Duodenal mucosa (tissue), 2 donors: ENCODE data around the gene CAPN13.

Experiments used
- H3K27ac ChIP-seq: one replicate; pipeline ENCODE4 v1.7.0; 2013; ENCODE audit warnings: low read depth, low read length
- H3K27me3 ChIP-seq, 2 donors: one replicate each; pipeline ENCODE4 v1.7.0; 2013; ENCODE audit warnings: low read length in 2 of 2, control low read depth in 1 of 2; ENCODE audit not compliant: insufficient read depth in 2 of 2, control insufficient read depth in 1 of 2
- H3K36me3 ChIP-seq, 2 donors: one replicate each; pipeline ENCODE4 v1.7.0; 2013; ENCODE audit warnings: low read length in 2 of 2, control low read depth in 1 of 2; ENCODE audit not compliant: insufficient read depth in 2 of 2, control insufficient read depth in 1 of 2
- H3K4me1 ChIP-seq, 2 donors: one replicate each; pipeline ENCODE4 v1.7.0; 2013; ENCODE audit warnings: low read length in 2 of 2, control low read depth in 1 of 2; ENCODE audit not compliant: insufficient read depth in 2 of 2, control insufficient read depth in 1 of 2
- H3K4me3 ChIP-seq, 2 donors: one replicate each; pipeline ENCODE4 v1.7.0; 2013; ENCODE audit warnings: low read length in 2 of 2, low read depth in 1 of 2
- H3K9ac ChIP-seq, 2 donors: one replicate each; pipeline ENCODE4 v1.7.0; 2013; ENCODE audit warnings: low read length in 2 of 2, low read depth in 1 of 2
- H3K9me3 ChIP-seq, 2 donors: one replicate each; pipeline ENCODE4 v1.7.0; 2013; ENCODE audit warnings: low read length in 2 of 2, control low read depth in 1 of 2; ENCODE audit not compliant: control insufficient read depth in 1 of 2

The CAPN13 gene

DNA sequence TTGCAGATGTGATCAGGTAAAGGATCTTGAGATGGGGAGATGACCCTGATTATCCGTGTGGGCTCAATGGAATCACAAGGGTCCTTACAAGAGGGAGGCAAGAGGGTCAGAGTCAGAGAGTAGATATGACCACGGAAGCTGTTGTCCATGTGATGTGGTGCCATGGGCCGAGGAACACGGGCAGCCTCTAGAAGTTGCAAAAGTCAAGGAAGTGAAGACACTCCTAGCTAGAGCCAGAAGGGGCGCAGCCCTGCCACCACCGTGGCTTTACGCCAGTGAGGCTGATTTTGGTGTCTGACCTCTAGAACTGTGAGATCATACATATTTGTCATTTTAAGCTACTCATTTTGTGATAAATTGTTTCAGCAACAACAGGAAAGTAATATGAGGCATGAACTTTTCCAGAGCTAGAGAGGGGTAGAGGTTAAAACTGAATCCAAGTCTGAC, 114.4 kb downstream of the CAPN13 start:
- H3K36me3 ChIP-seq = no peaks in the 10 kb centered on the region
- H3K4me1 ChIP-seq = no peaks in the 10 kb centered on the region
- H3K27me3 ChIP-seq = no peaks in the 10 kb centered on the region
- H3K27ac ChIP-seq = no peak overlapping the region
- no peak overlapping the region for H3K4me3 ChIP-seq
- H3K9ac ChIP-seq = no peak overlapping the region
- H3K9me3 ChIP-seq = no peaks in the 10 kb centered on the region

DNA sequence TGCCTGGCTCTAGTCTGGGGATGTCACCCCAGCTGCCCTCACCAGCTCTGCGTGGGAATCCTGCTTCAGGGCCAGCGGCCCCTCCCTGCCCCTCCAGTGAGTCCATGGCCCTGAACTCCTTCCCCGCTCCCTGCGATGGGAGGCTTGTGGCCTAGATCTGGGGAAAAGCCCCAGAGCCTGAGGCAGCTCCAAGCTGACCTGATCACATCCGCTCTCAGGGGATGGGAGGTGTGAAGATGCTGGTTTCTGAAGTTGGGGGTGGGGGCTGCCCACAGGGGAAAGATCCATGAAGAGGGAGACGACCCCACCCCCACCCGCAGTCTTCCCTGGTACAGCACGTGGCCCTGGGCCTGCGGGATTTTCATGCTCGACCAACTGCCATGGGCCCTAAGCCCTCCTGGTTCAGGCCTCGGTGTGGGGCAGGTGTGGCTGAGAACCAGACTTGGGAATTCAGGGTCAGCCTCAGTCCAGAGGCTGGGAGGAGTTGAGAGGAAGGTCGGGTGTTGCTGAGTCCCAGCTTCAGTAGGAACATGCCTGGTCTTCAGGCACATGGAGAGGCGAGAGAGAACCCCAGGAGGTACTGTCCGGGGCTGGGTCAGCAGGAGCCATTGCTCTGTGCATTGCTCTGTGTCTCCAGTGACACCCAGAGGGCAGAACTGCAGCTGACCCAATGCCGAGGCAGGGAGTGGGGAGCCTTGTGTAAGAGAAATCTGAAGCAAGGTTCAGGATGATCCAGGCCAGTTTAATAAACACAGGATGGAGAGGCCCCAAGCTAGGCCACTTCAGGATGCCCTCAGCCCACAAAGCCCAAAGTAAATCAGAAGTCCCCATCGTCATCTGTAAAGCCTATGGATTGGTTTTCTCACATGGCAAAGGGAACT, 115.1 kb downstream of the CAPN13 start:
- Histone ChIP-seq H3K9ac (no peak overlapping the region), H3K27ac (no peak overlapping the region), H3K9me3 (no peaks in the 10 kb centered on the region), H3K27me3 (no peaks in the 10 kb centered on the region), H3K36me3 (no peaks in the 10 kb centered on the region), H3K4me1 (no peaks in the 10 kb centered on the region), H3K4me3 (no peak overlapping the region)

GRCh38 chr2:30691091-30691947, 115.9 kb downstream of the CAPN13 start:
- Histone ChIP-seq H3K9me3 (no peaks in the 10 kb centered on the region), H3K27ac (no peak overlapping the region), H3K9ac (no peak overlapping the region), H3K36me3 (no peaks in the 10 kb centered on the region), H3K4me3 (no peak overlapping the region), H3K4me1 (no peaks in the 10 kb centered on the region), H3K27me3 (no peaks in the 10 kb centered on the region)

GRCh38 chr2:30690126-30690561, 117.1 kb downstream of the CAPN13 start:
- Histone ChIP-seq H3K27ac (no peak overlapping the region), H3K9me3 (no peaks in the 10 kb centered on the region), H3K9ac (no peak overlapping the region), H3K4me3 (no peak overlapping the region), H3K4me1 (no peaks in the 10 kb centered on the region), H3K27me3 (no peaks in the 10 kb centered on the region), H3K36me3 (no peaks in the 10 kb centered on the region)

GRCh38 chr2:30689496-30690125, 117.6 kb downstream of the CAPN13 start:
- H3K36me3 ChIP-seq = no peaks in the 10 kb centered on the region
- H3K9me3 ChIP-seq = no peaks in the 10 kb centered on the region
- H3K4me3 ChIP-seq = no peak overlapping the region
- H3K4me1 ChIP-seq = no peaks in the 10 kb centered on the region
- no peak overlapping the region for H3K27ac ChIP-seq
- no peak overlapping the region for H3K9ac ChIP-seq
- no peaks in the 10 kb centered on the region for H3K27me3 ChIP-seq

- H3K27ac ChIP-seq = no peak overlapping the region
These were observed 118.3 kb downstream of the CAPN13 start for GRCh38 chr2:30688956-30689401.

GRCh38 chr2:30686669-30687068, 120.6 kb downstream of the CAPN13 start:
- Histone ChIP-seq H3K4me1 (no peaks in the 10 kb centered on the region), H3K9ac (no peak overlapping the region), H3K4me3 (no peak overlapping the region), H3K36me3 (no peaks in the 10 kb centered on the region), H3K27ac (no peak overlapping the region), H3K27me3 (no peaks in the 10 kb centered on the region), H3K9me3 (no peaks in the 10 kb centered on the region)

More at GRCh38 chr2:30688956-30689401, 118.3 kb downstream of the CAPN13 start:
- no peaks in the 10 kb centered on the region for H3K4me1 ChIP-seq
- no peak overlapping the region for H3K4me3 ChIP-seq
- H3K9ac ChIP-seq = no peak overlapping the region
- no peaks in the 10 kb centered on the region for H3K9me3 ChIP-seq
- H3K27me3 ChIP-seq = no peaks in the 10 kb centered on the region
- H3K36me3 ChIP-seq = no peaks in the 10 kb centered on the region

GRCh38 chr2:30686000-30686399, 121.2 kb downstream of the CAPN13 start:
- H3K36me3 ChIP-seq = no peaks in the 10 kb centered on the region
- H3K9me3 ChIP-seq = no peaks in the 10 kb centered on the region
- H3K9ac ChIP-seq = no peak overlapping the region
- no peak overlapping the region for H3K4me3 ChIP-seq
- no peak overlapping the region for H3K27ac ChIP-seq
- H3K27me3 ChIP-seq = no peaks in the 10 kb centered on the region
- no peaks in the 10 kb centered on the region for H3K4me1 ChIP-seq

- no peaks in the 10 kb centered on the region for H3K27me3 ChIP-seq
- H3K9me3 ChIP-seq = no peaks in the 10 kb centered on the region
- no peak overlapping the region for H3K9ac ChIP-seq
- H3K4me1 ChIP-seq = no peaks in the 10 kb centered on the region
- H3K27ac ChIP-seq = no peak overlapping the region
- no peaks in the 10 kb centered on the region for H3K36me3 ChIP-seq
- H3K4me3 ChIP-seq = no peak overlapping the region
These were observed 122.2 kb downstream of the CAPN13 start for GRCh38 chr2:30684996-30685395.

DNA sequence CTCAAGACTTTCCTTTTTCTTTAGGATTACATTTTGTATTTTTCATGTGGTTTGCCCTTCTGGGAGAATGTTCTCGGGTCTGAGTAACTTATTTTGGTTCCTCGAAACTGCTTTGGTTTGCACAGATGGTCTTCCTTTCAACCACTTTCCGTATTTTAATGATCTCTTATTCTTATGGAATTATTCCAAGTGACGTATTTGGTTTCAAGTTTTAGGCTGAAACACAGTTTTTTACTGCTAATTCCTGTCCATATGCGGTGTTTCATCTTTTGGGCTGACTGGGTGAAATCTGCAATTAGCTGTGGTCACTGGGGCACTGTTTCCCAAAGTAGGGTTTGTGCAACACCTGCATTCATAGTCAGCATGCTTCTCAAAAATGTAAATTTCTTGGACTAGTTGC, 122.7 kb downstream of the CAPN13 start:
- Histone ChIP-seq H3K9me3 (no peaks in the 10 kb centered on the region), H3K27ac (no peak overlapping the region), H3K27me3 (no peaks in the 10 kb centered on the region), H3K9ac (no peak overlapping the region), H3K4me1 (no peaks in the 10 kb centered on the region), H3K36me3 (no peaks in the 10 kb centered on the region), H3K4me3 (no peak overlapping the region)
